HG02623 (cell line): ENCODE data around the gene CACNA1S.
A peak's percentile ranks its signal among the peaks of the same experiment; 100 is the strongest.

Experiments used
- ATAC-seq: cut with Tn5 transposase; IDR thresholded peaks from one replicate; pipeline ENCODE4 v1.9.1; 2021; ENCODE audit warnings: moderate library complexity; ENCODE audit not compliant: unreplicated experiment

Gene CACNA1S

GRCh38 chr1:201112173-201112731, at the start of gene CACNA1S:
Gene CACNA1S, minus strand, starts transcription at chr1:201112426. Its CDS starts 87 bp downstream, at chr1:201112339.
- no peak for ATAC-seq

GRCh38 chr1:201157949-201158348, 45.7 kb upstream of the CACNA1S start:
- ATAC-seq = no peak

GRCh38 chr1:201156819-201157218, 44.6 kb upstream of the CACNA1S start:
- no peak for ATAC-seq

GRCh38 chr1:201156346-201156745, 44.1 kb upstream of the CACNA1S start:
- no peak for ATAC-seq

GRCh38 chr1:201155354-201155753, 43.1 kb upstream of the CACNA1S start:
- ATAC-seq = no peak

- ATAC-seq = peak; percentile 96
Measured at GRCh38 chr1:201154389-201155165, 42.4 kb upstream of the CACNA1S start, which contains the start of gene TMEM9. Gene TMEM9, minus strand, starts transcription at chr1:201154474. Its CDS starts 551 bp downstream, at chr1:201153923.

- peak; percentile 71 for ATAC-seq
Measured at GRCh38 chr1:201153474-201154388, 41.5 kb upstream of the CACNA1S start.

GRCh38 chr1:201149400-201149799, 37.2 kb upstream of the CACNA1S start:
- ATAC-seq = no peak

GRCh38 chr1:201147396-201148015, 35.3 kb upstream of the CACNA1S start:
- ATAC-seq = no peak

GRCh38 chr1:201146626-201147390, 34.6 kb upstream of the CACNA1S start:
- ATAC-seq = no peak

GRCh38 chr1:201145816-201146215, 33.6 kb upstream of the CACNA1S start:
- no peak for ATAC-seq

- ATAC-seq = no peak
Measured at GRCh38 chr1:201145132-201145531, 32.9 kb upstream of the CACNA1S start.

- no peak for ATAC-seq
Measured at GRCh38 chr1:201144701-201145100, 32.5 kb upstream of the CACNA1S start.

GRCh38 chr1:201143726-201144635, 31.8 kb upstream of the CACNA1S start:
- no peak for ATAC-seq

- ATAC-seq = no peak
Measured at GRCh38 chr1:201142849-201143725, 30.9 kb upstream of the CACNA1S start.

GRCh38 chr1:201142011-201142848, 30.0 kb upstream of the CACNA1S start:
- ATAC-seq = no peak

- ATAC-seq = no peak
Measured at GRCh38 chr1:201141418-201141817, 29.2 kb upstream of the CACNA1S start.
